Right lobe of liver (tissue), 4 donors: ENCODE measurements around the gene VAV2.

Source experiments
- CTCF ChIP-seq, 4 donors: fragments of 200-600 bp in 3 of 4; fragments of 450-650 bp in 1 of 4; IDR thresholded peaks; one replicate each; pipeline versions ENCODE4 v1.5.1 to v1.8.0; 2016 to 2022; ENCODE audit warnings: antibody characterized with exemption in 4 of 4, mild to moderate bottlenecking in 2 of 4
- POLR2A ChIP-seq: fragments of 450-650 bp; IDR thresholded peaks from one replicate; pipeline ENCODE4 v1.6.1; 2017; ENCODE audit warnings: antibody characterized with exemption, mild to moderate bottlenecking
- donor health status: DM: no; HTN: no; CAD: no.
- donor health status: DM: no; HTN: no; CAD: no.
- donor health status: DM: no; HTN: yes; CAD: no.

- no peak for TF ChIP-seq CTCF (IDR thresholded peaks at IDR 0.05)
- TF ChIP-seq POLR2A = no peak
Observed at GRCh38 chr9:133729617-133730281, 262.4 kb downstream of the VAV2 start.
